ENCODE measurements around the gene PPARG. TPM values are rescaled to one million over a fixed set of nuclear protein-coding genes. Genes with fewer than 3 reads are reported as not detected.
"Not testable (repeated sequence)": the region's sequence is repeated elsewhere in the genome, so short reads cannot be mapped to it uniquely, and the experiment has no call there.

PPARG gene
- total RNA-seq, 1 experiment from 2014 or later, result 64.8 TPM

DNA sequence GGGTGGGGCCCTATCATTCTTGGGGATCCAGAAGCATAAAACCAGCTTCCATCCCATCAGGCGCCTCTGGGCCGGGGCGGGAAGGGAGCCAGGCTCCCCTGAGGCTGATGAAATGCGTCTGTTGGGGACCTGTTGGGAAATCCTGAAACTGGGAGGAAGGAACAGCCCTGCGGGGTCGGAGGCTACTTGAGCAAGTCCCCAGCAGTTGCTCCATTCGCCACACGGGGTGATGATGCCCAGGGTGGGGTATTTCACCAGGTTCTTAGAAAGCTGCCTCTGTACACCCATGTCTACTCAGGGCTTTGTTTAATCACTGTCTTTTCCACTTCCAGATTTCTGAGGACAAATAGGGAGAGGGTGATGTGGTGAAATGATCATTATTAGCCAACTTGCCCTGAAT lies 170.0 kb downstream of the PPARG start:
- no peak for DNase-seq (ENCODE audit: low spot score)

- no peak for DNase-seq (ENCODE audit: low spot score)
These were observed 171.3 kb downstream of the PPARG start for GRCh38 chr3:12460127-12460526.

DNA sequence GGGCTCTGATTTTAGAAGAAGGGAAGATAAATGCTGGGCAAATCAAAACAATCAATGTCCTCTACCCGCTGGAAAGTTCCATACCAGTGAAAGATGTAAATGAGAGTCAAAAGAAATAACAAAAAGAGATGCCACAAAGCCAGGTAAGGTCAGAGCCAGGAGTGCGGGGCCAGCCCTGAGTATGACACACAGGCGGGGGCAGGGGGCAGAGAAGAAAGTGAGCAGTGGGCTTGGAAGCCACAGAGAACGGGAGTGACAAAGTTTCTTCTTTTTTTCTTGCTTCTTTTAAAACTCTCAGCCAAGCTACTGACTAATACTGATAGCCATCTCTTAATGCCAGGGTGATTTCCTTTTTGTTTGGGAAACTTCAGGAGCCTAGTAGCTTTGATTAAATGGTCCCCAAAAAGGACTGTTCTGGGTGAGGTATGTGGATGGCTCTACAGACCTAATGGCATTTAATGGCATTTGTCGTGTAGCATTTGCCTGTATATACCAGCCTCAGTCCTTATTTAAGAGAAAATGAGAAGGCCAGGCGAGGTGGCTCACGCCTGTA lies 172.3 kb downstream of the PPARG start:
- no peak for DNase-seq (ENCODE audit: low spot score)

GRCh38 chr3:12462159-12462947 lies 173.5 kb downstream of the PPARG start:
- DNase-seq (ENCODE audit: low spot score), result no peak

- DNase-seq (ENCODE audit: low spot score), result no peak
These were observed 174.8 kb downstream of the PPARG start for GRCh38 chr3:12463686-12464085.

- DNase-seq (ENCODE audit: low spot score), result no peak
These were observed 175.3 kb downstream of the PPARG start for GRCh38 chr3:12464181-12464580.

- DNase-seq (ENCODE audit: low spot score), result no peak
These were observed 176.4 kb downstream of the PPARG start for GRCh38 chr3:12465151-12465835.

DNA sequence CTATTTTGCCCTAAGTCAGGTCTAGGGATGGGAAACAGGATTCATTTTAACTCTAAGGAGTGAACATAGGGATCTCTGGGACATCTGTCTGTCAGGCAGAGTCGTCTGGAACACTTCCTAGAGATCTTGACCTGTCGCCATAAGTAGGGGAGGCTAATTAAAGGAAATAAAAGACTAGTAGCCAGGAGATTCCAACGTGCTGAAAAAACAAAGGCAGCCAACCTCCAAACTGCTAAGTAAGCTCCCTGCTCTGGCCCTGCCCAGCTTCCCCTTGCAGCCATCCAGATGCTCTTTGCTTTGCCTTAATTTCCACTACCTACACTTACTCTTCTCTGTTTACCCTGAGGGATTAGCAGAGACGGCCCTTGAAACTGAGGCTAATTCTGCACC lies 177.0 kb downstream of the PPARG start:
- DNase-seq (ENCODE audit: low spot score), result no peak

DNA sequence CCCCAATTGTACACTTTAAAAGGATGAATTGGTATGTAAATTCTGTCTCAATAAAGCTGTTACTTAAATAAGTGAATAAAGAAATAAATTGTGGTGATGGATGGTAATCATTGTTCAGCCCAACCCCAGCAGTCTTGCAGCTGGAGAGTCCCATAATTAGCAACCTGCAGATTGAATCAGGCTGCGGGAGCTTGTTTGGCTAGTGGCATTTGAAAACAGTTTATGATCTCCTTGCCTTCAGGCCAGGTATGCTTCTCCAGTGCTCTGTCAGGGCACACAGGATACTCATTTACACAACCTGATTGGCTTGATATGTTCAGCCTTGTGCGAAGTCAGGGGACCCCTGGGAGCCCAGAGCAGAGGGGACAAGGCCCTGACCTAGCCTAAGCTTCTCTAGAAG lies 178.9 kb downstream of the PPARG start:
- no peak for DNase-seq (ENCODE audit: low spot score)

GRCh38 chr3:12468276-12468675 lies 179.4 kb downstream of the PPARG start:
- no peak for DNase-seq (ENCODE audit: low spot score)

DNA sequence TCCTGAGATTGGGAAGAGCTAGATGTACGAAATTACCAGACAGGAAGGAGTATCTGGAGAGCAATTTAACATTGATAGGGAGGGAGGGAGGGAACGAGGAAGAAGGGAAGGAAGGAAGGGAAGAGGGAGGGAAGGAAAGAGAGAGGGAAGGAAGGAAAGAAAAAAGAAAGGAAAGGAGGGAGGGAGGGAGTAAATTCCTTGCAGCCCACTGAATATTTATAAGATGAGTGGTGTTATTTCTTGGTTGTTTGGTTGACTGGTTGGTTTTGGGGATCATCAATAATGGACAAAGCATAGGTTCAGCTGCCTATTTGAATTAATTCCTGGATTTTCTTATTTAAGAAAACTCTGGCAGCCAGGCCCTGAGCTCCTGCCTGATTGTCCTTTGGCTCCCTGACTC lies 179.9 kb downstream of the PPARG start:
- DNase-seq (ENCODE audit: low spot score), result no peak

DNA sequence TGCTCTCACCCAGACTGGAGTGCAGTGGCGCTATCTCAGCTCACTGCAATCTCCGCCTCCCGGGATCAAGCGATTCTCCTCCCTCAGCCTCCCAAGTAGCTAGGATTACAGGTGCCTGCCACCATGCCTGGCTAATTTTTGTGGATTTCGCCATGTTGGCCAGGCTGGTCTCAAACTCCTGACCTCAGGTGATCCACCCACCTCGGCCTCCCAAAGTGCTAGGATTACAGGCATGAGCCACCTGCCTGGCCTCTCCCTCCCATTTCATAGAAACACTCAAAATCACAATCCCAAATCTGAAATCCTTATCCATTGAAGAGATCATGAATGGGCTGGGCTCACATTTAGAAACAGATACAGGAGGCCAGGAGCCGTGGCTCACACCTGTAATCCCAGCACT lies 180.4 kb downstream of the PPARG start:
- not testable (repeated sequence) for DNase-seq (ENCODE audit: low spot score)

- peak; percentile 30 for DNase-seq (ENCODE audit: low spot score)
These were observed 181.2 kb downstream of the PPARG start for GRCh38 chr3:12470111-12470510.

- no peak for DNase-seq (ENCODE audit: low spot score)
These were observed 181.8 kb downstream of the PPARG start for GRCh38 chr3:12470680-12471079.

GRCh38 chr3:12471241-12471640 lies 182.4 kb downstream of the PPARG start:
- DNase-seq (ENCODE audit: low spot score), result peak; percentile 83

DNA sequence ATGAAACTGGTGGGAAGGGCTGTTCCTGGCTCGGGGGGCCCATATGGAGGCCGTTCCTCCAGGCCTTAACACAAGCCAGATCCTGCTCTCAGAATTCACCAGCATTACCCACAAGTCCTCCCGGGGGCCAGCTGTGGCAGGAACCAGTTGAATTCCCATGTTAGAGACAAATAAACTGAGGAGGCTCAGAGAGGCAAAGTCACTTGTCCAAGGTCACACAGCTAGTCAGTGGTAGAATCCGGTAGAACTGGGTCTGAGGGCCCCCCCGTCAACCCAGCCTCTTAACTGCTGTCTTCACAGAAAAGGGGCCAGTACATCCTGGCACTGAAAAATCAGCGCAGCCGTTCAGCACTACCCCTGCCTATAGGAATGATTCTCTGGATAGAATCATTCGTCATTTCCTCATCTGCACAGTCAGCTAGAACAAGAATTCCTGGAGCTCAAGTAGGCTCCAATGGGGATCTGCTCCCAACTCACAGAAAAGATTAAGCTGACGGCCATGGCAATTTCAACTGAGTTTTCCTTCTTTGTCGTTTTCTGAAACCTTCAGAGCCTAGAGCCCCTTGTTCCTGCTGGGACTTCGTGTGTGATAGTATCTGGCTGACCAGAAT lies 183.2 kb downstream of the PPARG start:
- no peak for DNase-seq (ENCODE audit: low spot score)

DNA sequence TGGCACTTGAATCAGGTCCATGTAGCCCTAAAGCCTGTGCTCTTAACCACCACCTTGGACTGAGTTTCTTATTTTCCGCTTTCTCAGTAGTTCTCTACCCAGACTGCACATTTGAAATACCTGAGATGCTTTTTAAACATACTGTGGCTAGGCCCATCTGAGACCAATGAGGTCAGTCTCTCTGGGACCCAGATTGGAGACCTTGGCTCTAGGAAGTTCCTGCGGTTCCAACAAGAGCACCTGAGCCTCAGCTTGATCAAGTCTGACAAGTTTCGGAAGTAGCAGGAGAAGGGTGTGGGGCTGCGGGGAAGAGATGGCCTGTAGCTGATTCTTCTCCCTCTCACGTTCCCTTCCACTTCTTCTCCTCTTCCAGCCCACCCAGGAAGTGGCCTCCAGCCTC lies 183.9 kb downstream of the PPARG start:
- DNase-seq (ENCODE audit: low spot score), result no peak

DNA sequence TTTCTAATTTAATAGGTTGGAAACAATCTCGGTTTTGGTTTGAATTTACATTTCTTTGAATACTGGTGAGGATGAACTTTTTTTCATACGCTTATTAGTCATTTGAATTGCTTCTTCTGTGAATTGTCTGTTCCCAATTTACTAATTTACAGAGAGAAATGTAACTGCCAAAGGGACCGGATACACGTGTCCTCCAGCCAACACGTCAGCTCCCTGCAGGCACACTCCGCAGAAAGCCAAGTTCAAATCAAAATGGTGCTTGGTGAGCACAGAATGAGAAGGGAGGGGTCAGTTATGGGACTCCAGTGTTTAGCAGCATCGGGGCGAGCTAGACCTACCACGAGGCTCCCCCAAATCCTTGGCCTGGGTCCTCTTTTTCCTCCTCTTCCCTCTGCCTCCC lies 184.6 kb downstream of the PPARG start:
- no peak for DNase-seq (ENCODE audit: low spot score)

- DNase-seq (ENCODE audit: low spot score), result peak; percentile 19
These were observed 187.5 kb downstream of the PPARG start for GRCh38 chr3:12476238-12476897.

DNA sequence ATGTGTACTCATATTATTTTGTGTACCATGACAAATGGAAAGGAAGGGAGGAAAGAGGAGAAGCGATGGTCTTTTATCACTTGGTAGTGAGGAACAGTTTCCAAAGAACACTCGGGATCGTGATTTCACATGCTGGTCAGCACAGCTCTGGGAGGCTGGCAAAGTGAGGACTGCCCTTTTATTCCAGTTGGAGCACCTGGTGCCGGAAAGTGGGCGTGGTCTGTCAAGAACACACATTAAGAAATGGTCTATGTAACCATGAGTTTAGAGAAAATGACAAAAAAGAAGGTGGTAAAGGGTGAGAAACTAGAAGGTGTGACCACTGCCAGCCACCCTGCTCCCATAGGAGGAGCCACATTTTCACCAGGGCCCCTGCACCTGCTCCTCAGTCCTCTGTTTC lies 188.4 kb downstream of the PPARG start:
- no peak for DNase-seq (ENCODE audit: low spot score)

DNA sequence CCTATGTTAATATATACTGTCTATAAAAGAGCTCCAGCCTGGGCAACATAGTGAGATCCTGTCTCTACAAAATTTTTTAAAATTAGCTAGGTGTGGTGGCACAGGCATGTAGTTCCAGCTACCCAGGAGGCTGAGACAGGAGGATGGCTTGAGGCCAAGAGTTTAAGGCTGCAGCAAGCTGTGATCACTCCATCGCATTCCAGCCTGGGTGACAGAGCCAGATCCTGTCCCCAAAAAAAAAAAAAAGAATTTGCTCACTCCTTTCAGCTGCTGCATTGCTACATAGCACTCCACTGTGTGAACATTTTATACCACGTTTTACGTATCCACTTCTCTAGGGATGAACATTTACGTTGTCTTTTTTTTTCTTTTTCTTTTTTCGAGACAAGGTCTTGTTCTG lies 189.5 kb downstream of the PPARG start:
- no peak for DNase-seq (ENCODE audit: low spot score)

DNA sequence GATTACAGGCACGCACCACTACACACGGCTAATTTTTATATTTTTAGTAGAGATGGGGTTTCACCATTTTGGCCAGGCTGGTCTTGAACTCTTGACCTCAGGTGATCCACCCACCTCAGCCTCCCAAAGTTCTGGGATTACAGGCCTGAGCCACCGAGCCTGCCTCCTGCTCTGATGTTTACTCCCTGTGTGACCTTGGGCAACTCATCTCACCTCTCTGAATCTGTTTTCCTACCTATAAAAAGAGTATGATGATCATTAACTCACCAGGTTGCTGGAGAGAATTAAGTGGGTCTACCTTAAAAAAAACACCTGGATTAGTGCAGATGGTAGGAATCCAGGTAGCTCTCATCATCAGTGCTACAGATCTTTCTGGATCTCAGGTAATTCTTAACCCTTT lies 190.3 kb downstream of the PPARG start:
- not testable (repeated sequence) for DNase-seq (ENCODE audit: low spot score)

Data from HT-29 (cell line).